A549 (cell line): Measurements from ENCODE around the gene MAFG.

ENCODE experiments used
- CBX8 ChIP-seq: fragments of 200-600 bp; sonication (generic); IDR thresholded peaks from 2 replicates; pipeline ENCODE4 v1.6.1; 2016
- JUN ChIP-seq, 2 experiments: fragments of >200 bp; sonication (Bioruptor Twin); formaldehyde crosslinking; IDR thresholded peaks; 2 replicates in 1 of 2; 3 replicates in 1 of 2; pipeline ENCODE4 v1.6.1; 2016 to 2017
- MAX ChIP-seq: IDR thresholded peaks from 2 replicates; pipeline ENCODE4 v1.6.1; 2012
- TF ChIP-seq, protein P1 (sequence below): fragments of >200 bp; sonication (Bioruptor Twin); formaldehyde crosslinking; IDR thresholded peaks from 3 replicates; pipeline ENCODE4 v1.5.1; 2016

DNA sequence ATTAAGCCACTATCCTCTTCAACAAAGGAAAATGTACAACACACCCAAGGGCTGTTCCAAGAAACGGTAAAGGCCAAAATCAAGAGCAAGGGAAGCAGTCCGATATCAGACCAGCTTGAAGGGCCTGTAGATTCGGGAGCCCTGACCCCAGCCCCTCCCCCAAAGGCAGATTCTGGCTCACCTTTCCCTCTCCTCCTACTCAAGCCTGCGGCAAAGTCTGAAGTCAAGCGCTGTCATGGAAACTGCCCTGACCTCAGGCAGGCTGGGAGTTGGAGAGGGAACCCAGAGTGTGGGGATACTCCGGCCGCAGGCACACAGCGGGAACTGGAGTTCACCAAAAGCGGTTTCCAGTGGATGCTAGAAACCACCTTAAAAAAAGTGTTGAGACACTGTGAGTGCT, 37.9 kb downstream of the MAFG start:
- no peak for TF ChIP-seq MAX
- TF ChIP-seq, protein P1, sequence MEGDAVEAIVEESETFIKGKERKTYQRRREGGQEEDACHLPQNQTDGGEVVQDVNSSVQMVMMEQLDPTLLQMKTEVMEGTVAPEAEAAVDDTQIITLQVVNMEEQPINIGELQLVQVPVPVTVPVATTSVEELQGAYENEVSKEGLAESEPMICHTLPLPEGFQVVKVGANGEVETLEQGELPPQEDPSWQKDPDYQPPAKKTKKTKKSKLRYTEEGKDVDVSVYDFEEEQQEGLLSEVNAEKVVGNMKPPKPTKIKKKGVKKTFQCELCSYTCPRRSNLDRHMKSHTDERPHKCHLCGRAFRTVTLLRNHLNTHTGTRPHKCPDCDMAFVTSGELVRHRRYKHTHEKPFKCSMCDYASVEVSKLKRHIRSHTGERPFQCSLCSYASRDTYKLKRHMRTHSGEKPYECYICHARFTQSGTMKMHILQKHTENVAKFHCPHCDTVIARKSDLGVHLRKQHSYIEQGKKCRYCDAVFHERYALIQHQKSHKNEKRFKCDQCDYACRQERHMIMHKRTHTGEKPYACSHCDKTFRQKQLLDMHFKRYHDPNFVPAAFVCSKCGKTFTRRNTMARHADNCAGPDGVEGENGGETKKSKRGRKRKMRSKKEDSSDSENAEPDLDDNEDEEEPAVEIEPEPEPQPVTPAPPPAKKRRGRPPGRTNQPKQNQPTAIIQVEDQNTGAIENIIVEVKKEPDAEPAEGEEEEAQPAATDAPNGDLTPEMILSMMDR = no peak
- TF ChIP-seq CBX8 = no peak
- no peak for TF ChIP-seq JUN (IDR thresholded peaks at IDR 0.05)
